ENCODE data around the gene PCNX1. TPM values are rescaled to one million over a fixed set of nuclear protein-coding genes. Genes with fewer than 3 reads are reported as not detected.
"Not testable (repeated sequence)": the region's sequence is repeated elsewhere in the genome, so short reads cannot be mapped to it uniquely, and the experiment has no call there.

The PCNX1 gene
- total RNA-seq, 2 donors from 2014 or later = 58.4 to 58.6 TPM

DNA sequence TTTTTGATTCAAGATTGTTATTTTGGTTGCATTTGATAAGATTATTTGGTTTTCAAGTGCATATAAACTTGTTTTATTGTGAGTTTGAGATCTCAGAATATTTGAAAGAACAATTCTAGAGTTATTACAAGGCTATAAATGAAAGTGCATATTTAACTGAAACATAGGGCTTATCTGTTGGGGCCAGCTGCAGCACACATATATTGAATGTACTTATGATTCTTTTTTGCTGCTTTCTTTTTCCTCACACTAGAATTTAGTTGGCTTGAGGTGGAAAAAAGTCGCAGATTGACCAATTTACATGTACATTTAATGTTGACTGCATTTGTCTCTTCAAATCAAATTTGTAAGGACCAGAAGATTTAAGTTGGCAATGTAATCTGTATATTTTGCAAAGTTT, 88.0 kb downstream of the PCNX1 start:
- intact Hi-C loops (cut with DNase I) = no loop called here
- no peak for DNase-seq (ENCODE audit: low spot score)

DNA sequence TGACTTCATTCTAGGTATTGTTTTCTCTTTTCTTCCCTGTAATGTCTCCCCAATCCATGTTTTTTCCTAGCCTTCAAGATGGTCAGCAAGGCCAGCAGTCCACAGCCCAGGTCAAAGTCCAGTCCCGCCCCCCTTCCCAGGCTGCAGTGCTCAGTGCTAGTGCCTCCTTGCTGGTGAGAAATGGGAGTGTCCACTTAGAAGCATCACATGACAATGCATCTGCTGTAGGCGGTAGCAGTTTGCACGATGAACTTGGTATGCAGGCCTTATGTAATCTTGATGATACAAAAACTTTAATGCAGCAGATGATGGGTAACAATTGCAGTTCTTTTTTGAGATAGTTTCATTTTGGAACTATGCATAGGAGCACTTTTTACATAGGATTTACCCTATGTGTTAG, 88.4 kb downstream of the PCNX1 start:
- no peak for DNase-seq (ENCODE audit: low spot score)
- intact Hi-C loops (cut with DNase I) = no loop called here

DNA sequence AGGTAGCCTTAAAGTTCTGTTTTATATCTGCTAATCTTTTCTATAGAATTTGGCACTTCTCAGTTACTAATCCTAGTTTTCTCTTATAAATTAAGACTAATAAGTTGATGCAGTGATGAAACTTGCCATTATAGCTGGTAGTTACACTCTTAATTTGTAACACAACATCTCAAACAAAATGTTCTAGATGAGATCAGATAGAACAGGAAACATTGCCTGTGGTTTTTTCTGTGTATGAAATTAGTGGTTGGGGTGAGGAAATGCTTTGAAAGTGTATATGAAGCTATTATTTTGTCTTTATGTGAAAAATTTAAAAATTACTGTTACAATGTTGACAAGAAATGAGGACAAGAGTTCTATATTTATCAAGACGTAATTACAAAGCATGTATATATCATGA, 91.9 kb downstream of the PCNX1 start:
- intact Hi-C loops (cut with DNase I) = no loop called here
- DNase-seq (ENCODE audit: low spot score) = no peak

DNA sequence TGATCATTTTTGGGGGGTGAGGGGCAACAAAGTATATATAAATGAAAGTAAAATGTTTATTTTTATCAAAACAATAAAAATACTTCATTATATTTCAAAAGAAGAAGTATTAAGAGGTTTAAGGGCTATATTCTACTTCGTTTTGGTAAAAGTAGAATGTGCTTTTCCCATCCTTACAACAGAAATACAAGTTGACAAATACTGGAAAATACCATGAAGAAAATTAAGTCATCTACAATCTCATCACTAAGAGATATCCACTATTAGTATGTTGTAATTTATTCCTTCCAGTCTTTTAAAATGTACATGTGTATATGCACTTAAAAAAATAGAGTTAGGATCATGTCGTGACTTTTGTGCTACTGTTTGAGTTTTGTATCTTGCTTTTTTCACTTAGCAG, 92.8 kb downstream of the PCNX1 start:
- intact Hi-C loops (cut with DNase I) = no loop called here
- DNase-seq (ENCODE audit: low spot score) = no peak

DNA sequence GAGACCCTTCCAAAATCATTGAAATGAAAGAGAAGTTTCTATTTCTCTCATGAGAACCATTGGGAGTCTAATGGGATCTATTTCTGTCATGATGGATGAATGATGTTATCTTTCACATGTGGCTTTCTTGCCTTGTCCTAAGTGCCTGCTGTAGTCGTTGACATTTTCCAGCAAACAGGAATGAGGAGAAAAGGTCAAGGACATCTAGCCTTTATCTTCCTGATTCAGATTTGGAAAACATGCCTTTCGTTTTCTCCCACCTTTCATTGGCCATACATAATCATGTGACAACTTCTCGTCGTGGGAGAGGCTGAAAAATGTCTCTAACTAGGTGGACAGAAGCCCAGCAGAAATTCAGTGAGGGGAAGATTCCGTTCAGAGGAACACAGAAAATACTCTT, 94.5 kb downstream of the PCNX1 start:
- intact Hi-C loops (cut with DNase I) = no loop called here

DNA sequence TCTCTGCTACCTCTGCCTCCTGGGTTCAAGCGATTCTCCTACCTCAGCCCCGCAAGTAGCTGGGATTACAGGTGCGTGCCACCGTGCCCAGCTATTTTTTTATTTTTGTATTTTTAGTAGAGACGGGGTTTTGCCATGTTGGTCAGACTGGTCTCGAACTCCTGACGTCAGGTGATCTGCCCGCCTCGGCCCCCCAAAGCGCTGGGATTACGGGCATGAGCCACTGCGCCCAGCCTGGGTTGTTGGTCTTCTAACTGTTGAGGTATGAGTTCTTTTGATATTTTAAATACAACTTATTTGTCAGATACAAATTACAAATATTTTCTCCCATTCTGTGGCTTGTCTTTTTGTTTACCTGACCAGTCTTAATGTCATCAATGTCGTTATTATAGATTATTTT, 95.9 kb downstream of the PCNX1 start:
- intact Hi-C loops (cut with DNase I) = no loop called here
- DNase-seq (ENCODE audit: low spot score) = no peak

More for the DNA sequence above, 94.5 kb downstream of the PCNX1 start:
- DNase-seq (ENCODE audit: low spot score) = no peak

DNA sequence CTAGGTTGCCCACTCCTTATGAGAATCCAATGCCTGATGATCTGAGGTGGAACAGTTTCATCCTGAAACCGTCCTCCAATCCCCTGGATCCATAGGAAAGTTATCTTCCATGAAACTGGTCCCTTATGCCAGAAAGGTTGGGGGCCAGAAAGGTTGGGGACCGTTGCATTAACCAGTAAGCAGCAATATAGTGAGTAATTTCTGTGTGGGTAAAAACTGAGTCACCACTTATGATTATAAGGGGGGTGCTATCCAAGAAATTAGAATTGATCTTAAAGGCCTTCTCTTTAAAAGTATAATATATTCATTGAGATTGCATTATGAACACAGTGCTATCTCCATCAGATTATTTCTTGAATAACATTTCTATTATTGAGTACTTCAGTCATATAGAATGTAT, 97.2 kb downstream of the PCNX1 start:
- no peak for DNase-seq (ENCODE audit: low spot score)
- intact Hi-C loops (cut with DNase I) = no loop called here

DNA sequence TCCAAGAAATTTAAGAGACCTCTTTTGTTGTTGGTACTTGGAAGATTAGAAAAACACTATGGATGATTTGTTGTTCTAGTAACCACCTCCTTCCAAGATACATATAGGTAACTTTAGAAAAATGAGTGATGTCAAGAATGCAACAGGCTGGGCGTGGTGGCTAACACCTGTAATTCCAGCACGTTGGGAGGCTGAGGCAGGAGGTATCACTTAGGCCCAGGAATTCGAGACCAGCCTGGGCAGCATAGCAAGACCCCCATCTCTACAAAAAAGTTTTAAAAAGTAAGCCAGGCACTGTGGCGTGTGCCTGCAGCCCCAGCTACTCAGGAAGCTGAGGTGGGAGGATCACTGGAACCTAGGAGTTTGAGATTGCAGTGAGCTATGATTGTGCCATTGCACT, 97.8 kb downstream of the PCNX1 start:
- intact Hi-C loops (cut with DNase I) = no loop called here
- no peak for DNase-seq (ENCODE audit: low spot score)

DNA sequence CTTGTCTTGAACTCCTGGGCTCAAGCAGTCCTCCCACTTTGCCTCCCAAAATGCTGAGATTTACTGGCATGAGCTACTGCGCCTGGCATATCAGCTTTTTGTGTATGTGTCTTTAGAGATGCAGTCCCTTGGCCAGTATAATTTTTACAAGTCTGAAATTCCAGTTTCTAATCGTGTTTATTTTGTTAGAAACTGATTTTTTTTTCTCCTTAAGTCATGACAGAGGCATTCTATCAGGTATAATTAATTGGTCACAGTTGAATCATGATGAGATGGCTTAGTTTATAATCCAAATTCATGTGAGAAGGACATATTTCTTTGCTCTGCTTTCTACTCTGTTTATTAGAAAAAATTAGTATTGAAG, 98.9 kb downstream of the PCNX1 start:
- DNase-seq (ENCODE audit: low spot score) = no peak
- intact Hi-C loops (cut with DNase I) = no loop called here

DNA sequence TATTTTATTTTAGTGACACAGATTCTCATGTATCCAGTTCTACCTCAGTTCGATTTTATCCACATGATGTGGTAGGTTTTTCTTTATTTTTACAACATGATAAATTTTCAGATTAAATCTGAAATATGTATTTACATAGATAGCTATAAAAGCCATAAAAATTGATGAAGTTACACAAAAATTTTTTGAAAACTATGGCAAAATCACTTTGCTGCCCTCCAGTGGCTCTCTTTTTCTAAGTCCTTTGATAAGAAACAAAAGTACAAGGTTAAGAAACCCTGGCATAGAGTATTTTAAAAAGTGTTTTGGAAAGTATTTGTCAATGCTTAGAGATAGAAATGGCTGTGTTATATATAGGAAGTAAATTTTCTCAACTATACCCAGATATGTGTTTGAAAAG, 104.2 kb downstream of the PCNX1 start:
- intact Hi-C loops (cut with DNase I) = no loop called here
- DNase-seq (ENCODE audit: low spot score) = no peak

DNA sequence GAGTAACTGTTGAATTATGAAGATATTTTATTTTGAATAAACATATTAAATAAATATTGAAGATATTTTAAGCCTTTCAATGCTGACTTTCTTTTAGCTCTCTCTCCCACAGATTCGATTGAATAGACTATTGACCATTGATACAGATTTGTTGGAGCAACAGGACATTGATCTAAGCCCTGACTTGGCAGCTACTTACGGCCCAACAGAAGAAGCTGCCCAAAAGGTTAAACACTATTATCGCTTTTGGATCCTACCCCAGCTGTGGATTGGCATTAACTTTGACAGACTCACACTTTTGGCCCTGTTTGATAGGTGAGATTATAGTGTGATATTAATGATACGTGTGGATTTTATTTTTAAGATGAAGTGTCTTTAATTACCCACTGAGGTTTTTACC, 105.6 kb downstream of the PCNX1 start:
- intact Hi-C loops (cut with DNase I) = no loop called here
- no peak for DNase-seq (ENCODE audit: low spot score)

DNA sequence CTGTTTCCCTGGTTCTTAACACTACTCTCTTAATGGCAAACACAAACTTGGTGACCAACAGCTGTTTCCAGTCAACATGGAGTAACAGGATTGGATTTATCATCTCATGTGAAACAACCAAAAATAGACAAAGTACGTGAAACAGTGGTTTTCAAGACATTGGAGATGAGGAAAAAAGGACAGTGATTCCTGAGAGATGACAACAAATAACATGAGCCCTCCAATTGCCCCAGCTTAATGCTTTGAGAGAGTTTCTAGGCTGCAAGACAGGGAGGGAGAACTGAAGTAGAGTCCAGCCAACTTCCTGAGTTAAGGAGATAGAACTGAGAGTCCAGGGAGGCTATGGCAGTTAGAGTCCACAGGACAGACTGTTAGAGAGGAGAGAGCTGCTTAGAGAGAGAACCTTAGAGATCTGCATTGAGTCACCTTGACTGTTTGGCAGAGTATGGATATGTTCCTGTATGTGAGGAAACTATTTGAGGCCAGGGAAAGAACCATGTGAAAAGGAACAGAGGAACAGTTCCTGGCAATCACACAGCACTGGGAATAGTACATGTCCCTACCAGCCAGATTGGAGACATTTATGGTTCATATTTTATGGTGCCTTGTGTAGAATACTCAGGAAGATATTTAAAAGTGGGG, 106.4 kb downstream of the PCNX1 start:
- intact Hi-C loops (cut with DNase I) = no loop called here
- DNase-seq (ENCODE audit: low spot score) = no peak

DNA sequence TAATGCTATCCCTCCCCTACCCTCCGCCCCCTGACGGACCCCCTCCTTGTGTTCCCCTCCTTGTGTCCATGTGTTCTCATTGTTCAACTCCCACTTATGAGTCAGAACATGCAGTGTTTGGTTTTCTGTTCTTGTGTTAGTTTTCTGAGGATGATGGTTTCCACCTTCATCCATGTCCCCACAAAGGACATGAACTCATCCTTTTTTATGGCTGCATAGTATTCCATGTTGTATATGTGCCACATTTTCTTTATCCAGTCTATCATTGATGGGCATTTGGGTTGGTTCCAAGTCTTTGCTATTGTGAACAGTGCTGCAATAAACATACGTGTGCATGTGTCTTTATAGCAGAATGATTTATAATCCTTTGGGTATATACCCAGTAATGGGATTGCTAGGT, 112.7 kb downstream of the PCNX1 start:
- DNase-seq (ENCODE audit: low spot score); intact Hi-C loops (cut with DNase I): not testable (repeated sequence)

DNA sequence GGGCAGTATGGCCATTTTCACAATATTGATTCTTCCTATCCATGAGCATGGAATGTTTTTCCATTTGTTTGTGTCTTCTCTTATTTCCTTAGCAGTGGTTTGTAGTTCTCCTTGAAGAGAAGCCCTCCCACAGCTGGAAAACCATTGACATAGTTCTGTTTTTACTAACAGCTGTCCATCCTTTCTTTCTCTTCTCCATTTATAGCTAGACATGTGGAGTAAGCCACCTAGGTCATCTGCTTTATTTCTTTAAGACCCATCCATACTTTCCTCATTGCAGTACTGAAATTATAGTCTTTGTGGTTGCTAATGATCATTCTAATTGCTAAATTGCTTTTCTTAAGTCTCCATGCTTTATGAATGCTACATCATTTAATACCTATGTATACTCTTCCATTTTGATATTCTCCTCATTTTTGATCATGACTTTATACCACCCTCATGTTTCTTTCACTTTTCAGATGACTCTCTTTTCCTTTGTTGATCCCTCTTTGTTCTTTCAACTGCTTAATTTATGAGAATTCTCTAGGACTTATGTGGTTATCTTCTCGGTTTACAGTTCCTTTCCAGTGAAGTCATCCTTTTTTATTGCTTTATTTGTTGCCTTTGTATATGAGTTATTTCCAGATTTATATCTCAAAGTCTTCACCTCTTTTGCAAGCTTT, 114.2 kb downstream of the PCNX1 start:
- no peak for DNase-seq (ENCODE audit: low spot score)
- intact Hi-C loops (cut with DNase I) = no loop called here

DNA sequence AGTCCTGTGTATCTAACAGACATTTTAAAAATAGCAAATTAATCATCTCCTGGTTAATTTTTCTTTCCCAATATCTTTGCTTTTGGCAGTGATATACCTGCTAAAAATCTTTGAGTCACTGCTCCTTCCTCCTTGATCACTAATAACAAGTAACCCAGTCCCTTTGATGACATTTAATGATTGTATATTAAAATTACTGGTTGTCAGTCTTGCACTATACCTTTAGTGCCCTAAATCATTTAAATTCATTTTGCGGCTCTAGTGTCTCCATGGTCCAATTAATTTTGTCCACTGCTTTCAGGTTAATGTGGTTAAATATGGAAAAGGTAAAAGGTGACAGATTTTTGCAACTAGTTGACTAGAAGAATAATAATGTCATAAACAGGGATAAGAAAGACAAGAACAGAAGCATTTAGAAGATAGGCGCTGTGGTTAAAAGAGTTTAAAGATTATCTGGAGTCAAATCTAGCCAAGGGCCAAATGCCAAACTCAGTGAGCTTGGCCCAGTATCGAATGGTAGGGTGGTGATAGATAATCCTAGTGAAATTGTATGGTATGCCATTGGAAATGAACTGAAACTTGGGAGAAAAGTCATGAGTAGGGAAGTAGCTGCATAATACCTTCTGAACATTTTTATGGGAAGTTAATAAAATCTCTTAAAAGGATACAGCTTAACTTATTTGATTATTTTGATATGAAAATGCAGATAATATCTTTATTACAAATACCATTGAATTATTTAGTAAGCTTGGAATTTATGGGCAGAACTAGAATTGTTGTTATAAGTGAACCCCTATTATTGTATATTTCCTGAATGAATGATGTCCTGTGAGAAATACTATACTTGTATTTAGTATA, 115.0 kb downstream of the PCNX1 start:
- intact Hi-C loops (cut with DNase I) = no loop called here

DNA sequence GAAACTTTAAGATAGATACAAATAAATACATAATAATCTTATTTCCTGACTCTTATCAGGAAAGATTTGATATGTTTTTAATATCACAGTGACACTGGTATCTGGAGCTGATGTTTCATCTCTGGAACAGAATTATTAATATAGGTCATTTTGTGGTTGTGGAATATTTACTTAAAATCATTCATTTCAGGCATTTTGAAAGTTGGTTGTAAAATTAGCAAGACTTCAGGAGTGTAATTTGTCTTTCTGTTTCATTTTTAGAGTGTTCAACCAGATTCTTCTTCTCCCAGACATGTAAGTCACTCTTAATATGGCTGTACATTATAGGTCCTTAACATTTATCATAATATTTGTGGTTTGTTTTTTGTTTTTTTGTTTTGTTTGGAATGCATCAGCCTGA, 115.7 kb downstream of the PCNX1 start:
- intact Hi-C loops (cut with DNase I) = no loop called here
- no peak for DNase-seq (ENCODE audit: low spot score)

More for the DNA sequence above, 115.0 kb downstream of the PCNX1 start:
- DNase-seq (ENCODE audit: low spot score) = no peak

DNA sequence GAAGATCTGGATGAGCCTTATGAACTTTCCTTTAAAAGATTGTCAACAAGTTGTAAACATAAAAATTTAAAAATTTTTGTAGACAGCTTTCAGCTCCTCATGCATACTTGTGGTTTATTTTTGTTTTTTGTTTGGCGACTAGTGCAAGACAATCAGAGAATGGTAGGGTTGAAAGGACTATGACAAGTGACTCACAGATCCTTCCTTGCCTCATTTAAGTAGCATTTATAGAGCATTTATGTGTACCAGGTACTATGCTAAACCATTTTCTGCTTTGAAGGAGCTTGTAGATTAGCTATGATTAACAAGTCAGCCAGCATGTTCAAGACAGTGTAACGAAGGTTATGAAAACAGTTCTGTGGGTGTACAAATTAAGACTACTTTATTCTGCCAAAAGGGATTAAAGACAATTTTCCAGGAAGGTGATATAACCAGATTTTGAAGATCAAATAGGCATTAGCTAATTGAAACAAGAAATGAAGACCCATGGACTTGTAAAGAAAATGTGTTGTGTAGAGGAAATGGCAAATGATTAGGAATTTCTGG, 122.0 kb downstream of the PCNX1 start:
- intact Hi-C loops (cut with DNase I) = no loop called here
- no peak for DNase-seq (ENCODE audit: low spot score)

DNA sequence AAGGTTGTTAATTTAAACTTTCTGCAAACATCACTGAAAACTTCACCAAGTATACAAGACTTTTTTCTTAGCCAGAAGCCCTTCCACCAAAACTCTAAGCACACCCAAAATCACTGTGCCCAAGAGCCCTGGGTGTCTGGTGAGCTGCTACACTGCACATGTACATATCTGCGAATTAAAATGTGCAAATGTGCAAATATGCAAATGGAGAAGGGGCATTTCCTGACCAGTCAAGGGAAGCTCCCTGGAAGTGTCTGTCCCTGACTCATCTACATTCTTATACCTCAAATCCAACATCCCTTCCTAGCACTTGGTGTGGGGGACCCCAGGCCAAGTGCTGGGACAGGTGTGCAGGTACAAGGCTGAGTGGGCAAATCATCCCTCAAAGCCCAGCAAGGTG, 123.7 kb downstream of the PCNX1 start:
- intact Hi-C loops (cut with DNase I) = no loop called here
- no peak for DNase-seq (ENCODE audit: low spot score)

DNA sequence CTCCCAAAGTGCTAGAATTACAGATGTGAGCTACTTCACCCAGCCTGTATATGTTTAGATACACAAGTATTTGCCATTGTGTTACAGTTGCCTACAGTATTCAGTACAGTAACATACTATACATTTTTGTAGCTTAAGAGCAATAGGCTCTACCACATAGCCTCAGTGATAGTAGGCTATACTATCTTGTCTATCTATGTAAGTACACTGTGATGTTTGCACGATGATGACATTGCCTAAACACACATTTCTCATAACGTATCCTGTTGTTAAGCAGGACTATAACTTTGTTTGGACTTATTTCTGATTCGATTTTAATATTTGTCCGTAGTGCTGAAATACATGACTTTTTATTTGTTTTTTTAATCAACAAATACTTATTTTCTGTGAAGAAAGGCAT, 129.2 kb downstream of the PCNX1 start:
- DNase-seq (ENCODE audit: low spot score) = no peak
- intact Hi-C loops (cut with DNase I) = no loop called here

DNA sequence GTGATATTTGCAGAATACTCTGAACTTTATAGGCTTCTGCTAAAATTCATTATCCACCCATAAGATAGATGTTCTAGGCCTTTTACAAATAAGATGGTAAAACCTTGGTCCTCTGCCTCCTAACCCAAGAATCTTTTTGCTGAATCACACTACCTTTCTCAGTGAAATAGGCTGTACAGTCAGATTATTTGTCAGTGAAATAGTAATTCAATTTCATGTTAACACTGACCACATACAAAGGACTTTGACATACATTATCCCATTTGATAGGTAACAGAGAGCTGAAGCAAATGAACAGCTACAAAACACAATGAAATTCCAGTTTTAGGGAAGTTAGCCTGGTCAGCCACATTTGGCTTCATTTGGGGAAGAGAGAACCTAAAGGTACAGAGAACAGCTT, 141.1 kb downstream of the PCNX1 start:
- DNase-seq (ENCODE audit: low spot score) = no peak
- intact Hi-C loops (cut with DNase I) = no loop called here

All from posterior vena cava (tissue), 2 donors.